DMS79 (cell line): ENCODE results near the gene RSPO1.

Source experiments
- DNase-seq: peaks from one replicate; lab custom pipeline; 2025; lab: John Stamatoyannopoulos, UW

RSPO1 gene

DNA sequence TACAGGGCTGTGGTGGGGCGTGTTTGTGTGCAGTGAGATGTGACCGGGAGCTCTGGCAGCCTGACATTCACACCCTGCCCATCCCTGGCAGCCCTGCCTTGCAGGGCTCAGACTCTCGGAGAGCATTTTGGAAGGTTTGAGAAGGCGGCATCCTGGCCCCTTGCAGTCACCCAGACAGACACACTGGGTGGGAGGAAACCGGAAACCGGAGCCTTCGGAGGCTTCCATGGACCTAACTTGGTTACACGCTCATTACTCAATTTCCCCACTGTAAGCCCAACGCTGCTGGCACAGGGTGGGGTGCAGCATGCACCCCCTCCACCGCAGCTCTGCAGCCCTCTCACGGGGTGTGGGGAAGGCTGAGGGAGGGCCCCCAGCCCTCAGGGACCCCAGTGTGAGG is 22.2 kb upstream of the RSPO1 start:
- DNase-seq, result no peak

DNA sequence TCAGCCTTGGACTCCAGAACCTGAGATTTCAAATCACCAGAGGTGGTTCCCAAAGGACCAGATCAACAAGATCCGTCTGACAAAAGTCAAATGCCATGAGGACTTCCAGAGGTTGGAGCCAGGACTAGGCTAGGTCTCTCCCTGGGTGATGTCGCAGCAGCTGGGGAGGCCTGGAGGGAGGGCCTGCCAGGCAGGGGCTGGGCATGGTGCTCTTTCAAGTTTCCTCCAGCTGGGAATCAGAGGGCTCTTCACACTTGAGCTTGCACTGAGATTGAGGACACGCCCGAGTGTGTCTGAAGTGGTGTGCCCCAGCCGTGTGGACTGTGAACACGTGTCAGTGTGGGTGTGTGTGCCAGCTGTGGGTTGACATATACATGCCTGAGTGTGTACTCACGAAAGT is 21.3 kb upstream of the RSPO1 start:
- peak; percentile 78 for DNase-seq

DNA sequence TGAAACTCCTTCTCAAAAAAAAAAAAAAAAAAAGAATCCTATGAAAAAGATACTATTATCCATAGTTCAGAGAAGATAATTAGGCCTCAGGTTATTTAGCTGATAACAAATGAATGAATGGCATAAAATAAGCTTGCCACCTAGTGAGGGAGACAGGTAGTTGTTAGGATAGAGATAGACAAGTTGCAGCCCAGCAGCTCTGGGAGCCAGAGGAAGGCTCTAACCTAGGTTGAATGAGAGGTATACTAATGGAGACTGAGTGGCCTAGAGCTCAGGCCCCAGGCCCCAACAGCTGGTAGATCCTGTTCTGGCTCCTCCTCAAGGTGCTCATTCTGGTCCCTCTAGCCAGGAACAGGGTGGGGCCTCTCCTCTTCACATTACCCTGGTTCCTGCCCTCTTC is 20.6 kb upstream of the RSPO1 start:
- DNase-seq, result no peak

DNA sequence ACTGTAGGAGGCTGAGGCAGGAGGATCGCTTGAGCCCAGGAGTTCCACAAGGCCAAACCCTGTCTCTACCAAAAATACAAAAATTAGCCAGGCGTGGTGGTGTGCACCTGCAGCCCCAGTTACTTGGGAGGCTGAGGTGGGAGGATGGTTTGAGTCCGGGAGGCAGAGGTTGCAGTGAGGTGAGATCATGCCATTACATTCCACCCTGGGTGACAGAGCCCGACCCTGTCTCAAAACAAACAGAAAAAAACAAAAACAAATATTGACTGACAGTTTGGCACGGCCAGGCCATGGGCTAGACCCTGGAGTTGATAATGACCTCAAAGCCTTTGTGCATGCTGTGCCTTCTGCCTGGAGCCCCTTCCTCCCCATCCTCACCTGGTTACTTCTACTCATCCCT is 19.2 kb upstream of the RSPO1 start:
- DNase-seq, result no peak

- DNase-seq, result no peak
Measured at GRCh38 chr1:37652976-37653375, 18.3 kb upstream of the RSPO1 start.

GRCh38 chr1:37651803-37652202 is 17.1 kb upstream of the RSPO1 start:
- no peak for DNase-seq

DNA sequence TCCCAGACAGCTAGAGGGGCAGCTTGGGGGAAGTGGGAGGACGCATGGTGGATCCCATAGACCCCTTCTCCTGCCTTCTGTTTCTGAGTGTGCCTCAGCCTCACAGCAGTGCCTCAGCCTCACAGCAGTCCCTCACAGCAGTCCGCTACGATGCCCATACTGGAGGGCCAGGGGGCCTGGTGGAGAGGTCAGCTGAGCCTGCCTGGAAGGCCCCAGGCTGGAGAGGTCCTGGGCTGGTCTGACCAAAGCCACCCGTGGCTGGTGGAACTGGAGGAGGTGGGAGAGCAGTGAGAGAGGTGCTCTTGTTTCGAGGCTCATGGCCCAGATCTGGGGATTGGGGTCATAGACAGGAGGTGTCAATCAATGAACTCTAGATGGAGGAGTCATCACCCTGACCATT is 16.0 kb upstream of the RSPO1 start:
- DNase-seq, result no peak

GRCh38 chr1:37650173-37650572 is 15.5 kb upstream of the RSPO1 start:
- no peak for DNase-seq

DNA sequence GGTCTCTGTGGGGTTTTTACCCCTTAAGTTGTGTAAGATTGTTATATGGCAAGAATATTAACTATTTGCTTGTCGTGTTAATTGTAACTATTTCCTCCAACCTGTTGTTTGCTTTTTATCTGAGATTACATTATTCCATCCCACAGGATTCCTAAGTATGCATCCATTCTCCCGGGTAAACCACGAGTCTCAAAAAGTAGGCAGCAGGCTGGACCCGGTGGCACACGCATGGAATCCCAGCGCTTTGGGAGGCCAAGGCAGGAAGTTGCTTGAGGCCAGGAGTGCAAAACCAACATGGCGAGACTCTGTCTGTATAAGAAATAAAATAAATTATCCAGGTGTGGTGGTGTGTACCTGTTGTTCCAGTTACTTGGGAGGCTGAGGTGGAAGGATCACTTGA is 12.6 kb upstream of the RSPO1 start:
- no peak for DNase-seq

- no peak for DNase-seq
Measured at GRCh38 chr1:37641059-37641458, 6.4 kb upstream of the RSPO1 start.

DNA sequence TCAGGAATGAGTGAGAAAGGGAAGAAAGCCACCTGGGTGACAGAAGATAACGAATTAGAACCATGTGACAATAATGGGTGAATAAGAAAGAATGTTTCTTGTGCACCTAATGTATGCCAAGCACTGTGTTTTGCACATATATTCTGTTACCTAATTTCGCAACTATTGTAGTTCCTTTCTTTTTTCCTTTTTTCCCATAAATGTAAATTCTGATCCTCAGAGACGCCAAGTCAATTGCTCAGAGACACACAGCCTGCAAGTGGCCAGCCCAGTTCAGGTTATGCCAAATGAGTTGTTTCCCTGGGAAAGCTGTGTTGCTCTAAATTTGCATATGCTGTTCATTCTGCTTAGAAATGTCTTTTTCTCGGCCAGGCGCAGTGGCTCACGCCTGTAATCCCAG is 1.7 kb upstream of the RSPO1 start:
- no peak for DNase-seq

DNA sequence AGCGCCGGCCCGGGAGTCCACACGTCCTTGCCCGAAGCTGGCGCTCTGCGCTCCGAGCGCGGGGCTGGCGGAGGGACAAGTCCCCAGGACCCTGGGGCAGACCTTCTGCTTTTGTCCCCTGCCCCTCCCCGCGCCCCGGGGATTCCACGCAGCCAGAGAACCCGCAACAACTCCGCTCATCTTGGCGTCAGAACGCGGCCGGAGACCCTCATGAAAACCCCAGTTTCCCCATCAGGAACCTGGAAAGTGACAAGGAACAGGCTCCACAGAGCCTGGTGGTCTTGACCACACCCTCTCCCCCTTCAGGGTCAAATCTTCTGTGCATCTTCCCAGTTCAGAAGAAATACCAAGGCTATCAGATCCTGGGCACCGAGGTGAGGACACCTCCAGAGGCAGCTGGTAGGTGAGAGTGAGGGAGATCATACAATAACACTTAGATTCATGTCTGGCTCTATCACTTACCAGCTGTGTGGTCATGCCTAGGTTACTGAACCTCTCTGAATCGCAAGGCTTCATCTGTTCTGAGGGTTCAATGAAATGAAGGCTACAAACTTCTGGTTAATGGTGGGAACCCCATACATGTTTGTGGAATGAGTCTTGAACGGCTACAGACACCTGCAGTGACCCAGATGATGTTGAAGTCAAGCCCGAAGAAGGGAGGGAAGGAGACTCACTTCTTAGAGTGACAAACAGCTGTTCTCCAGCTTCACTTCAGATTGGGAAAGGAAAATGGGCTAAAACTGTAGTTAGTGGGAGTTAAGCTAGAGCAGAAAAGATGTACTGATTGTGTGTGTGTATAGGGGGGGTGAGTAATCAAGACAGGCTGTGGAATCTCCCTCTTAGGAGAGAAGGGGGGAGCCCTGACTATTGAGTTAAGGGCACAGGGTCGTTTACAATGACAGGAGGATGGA is 555 bp upstream of the RSPO1 start:
- no peak for DNase-seq

DNA sequence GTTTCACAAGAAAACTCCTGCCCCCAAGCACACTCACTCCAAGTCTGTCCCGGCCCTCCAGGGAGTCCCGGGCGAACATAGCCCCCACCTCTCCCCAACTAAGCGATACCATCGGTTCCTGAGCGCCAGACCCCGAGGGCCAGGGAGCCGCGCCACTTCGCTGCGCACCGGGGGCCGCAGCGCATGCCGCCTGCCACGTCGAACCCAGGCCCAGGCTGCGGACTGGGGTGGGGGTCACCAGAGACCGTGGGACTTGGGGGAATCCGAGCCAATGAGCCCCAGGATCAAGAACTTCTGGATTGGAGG is 801 bp downstream of the RSPO1 start:
- DNase-seq, result no peak

DNA sequence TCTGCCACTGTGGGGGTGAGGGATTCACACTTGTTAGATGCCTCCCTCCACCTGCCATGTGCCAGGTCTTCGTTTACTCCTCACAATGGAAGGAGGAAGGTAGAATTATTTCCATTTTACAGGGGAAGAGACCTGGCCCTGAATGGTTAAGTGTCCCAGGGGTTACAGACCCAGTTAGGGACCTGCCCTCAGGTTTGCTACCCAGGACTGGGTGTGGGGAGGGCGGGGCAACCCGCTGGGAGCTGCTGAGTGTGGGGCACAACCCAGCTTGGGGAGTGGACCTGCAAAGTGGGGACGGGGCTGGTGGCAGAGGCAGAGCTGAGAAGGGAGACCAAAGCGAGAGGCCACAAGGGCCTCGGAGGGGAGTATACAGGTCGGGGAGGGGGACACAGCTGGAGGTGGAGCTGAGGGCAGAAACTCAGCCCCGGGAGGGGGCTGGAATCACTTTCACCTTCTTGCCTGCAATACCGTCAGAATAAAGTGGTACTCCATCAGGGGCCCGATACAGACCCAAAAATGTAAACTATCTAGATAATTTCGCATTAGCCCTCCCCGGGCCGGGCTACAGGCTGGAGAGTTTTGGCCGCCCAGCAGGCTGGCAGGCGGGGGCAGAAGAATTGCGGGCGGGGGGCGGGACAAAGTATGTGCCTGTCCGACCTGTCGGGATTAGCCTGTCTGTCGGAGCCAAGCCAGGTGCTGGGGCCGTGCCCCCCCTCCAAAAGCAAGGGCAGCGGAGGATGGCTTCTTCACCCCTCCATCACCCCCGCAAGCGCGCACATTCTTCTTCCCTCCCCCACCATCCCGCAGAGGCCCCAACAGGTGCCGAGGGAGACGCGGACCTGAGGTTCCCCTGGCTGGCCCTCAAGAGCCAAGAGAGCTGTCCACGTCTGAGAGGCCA is 1.4 kb downstream of the RSPO1 start:
- DNase-seq, result no peak

GRCh38 chr1:37631036-37631435 is 3.7 kb downstream of the RSPO1 start:
- peak; percentile 10 for DNase-seq

DNA sequence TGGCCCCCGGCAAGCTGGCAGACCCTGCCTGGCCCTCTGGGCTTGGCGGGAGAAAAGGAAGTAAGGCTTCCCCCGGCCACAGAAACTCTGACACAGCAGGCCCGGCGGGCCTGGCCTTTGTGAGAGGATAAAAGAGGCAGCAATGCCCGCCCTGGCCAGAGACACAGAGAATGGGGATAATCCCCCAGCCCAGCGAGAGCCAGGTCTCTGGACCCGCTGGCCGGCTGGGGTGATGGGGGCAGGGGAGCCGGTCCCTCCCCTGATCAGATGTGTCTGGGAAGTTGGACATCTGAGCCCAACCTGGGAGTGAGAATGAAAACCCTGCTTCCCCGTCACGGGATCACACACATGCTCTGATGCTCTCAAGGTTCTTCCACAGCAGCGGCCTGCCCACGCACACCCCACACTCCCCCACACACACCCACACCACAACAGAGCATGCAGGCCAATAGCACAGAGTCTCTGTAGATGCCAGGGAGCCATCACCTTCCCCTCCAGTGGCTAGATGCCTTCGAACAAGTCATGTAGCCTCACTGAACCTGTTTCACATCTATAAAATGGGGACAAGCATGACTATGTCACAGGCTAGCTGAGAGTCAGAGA is 4.2 kb downstream of the RSPO1 start:
- DNase-seq, result no peak

DNA sequence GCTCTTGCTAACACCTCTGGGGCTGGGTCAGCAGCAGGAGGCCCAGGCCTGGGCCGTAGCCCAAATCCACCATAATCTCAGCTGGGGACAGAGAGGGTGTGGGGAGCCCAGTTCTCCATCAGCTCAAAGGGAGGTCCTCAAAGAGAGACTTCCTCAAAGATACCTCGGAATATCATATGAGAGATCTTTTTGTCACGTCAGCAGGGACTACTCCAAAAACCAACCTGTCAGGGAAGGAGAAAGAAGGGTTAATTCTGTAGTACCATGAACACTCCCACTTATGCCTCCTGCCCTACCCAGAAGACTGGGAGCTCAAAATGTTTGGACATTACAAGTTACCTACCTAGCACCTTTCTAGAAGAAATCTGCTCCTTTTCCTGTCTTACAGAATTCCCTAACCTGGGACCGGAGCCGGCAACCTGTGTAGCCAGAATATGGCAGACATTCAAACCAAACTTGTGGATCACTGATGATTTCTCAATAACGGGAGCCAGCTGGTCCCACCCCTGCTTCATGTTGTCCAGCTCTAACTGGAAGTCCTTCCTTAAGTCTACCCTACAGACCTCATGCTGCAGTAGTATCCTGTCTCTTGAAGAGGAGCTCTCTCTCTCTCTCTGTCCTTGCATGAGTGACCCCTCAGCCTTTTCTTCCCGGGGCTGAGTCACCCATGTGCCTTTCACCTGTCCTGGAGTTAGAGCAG is 4.8 kb downstream of the RSPO1 start:
- DNase-seq, result no peak

GRCh38 chr1:37629008-37629407 is 5.7 kb downstream of the RSPO1 start:
- no peak for DNase-seq

- DNase-seq, result no peak
Measured at GRCh38 chr1:37628026-37628556, 6.6 kb downstream of the RSPO1 start.

GRCh38 chr1:37622131-37622530 is 12.6 kb downstream of the RSPO1 start:
- no peak for DNase-seq

- DNase-seq, result no peak
Measured at GRCh38 chr1:37621326-37621870, 13.3 kb downstream of the RSPO1 start.

- no peak for DNase-seq
Measured at GRCh38 chr1:37620707-37621106, 14.0 kb downstream of the RSPO1 start.
